Left lung (tissue), 10 donors: ENCODE results near the gene UBE2E2. TPM values are rescaled to one million over a fixed set of nuclear protein-coding genes. Genes with fewer than 3 reads are reported as not detected.

Source experiments
- ATAC-seq: fragments of 200-7000 bp; cut with Tn5 transposase; one replicate; pipeline ENCODE4 v1.9.1; 2020; ENCODE audit warnings: moderate library complexity
- DNase-seq, 4 donors: peaks; one replicate each; pipeline ENCODE4 v3.0.0-alpha.2; 2013 to 2020
- H3K27ac ChIP-seq, 2 donors: fragments of 200-600 bp; sonication (generic) in 1 of 2; one replicate each; pipeline versions ENCODE4 v1.5.0 to v1.8.0; 2020 to 2021
- H3K27me3 ChIP-seq, 2 donors: fragments of 200-600 bp; sonication (generic) in 1 of 2; one replicate each; pipeline versions ENCODE4 v1.5.0 to v1.8.0; 2020 to 2021
- H3K36me3 ChIP-seq, 2 donors: fragments of 200-600 bp; sonication (generic) in 1 of 2; one replicate each; pipeline versions ENCODE4 v1.5.0 to v1.8.0; 2020 to 2021
- H3K4me1 ChIP-seq, 2 donors: fragments of 200-600 bp; one replicate each; pipeline ENCODE4 v1.8.0; 2021
- H3K4me3 ChIP-seq, 2 donors: fragments of 200-600 bp; sonication (generic) in 1 of 2; one replicate each; pipeline versions ENCODE4 v1.5.0 to v1.8.0; 2020 to 2021; ENCODE audit warnings: mild to moderate bottlenecking in 1 of 2
- H3K9me3 ChIP-seq, 2 donors: fragments of 200-600 bp; sonication (generic) in 1 of 2; one replicate each; pipeline versions ENCODE4 v1.5.0 to v1.8.0; 2020 to 2021
- intact Hi-C, 2 donors: fragments of 100-400 bp; cut with DNase I; formaldehyde crosslinking; loops; one replicate each; pipeline versions ENCODE4 v1.11.2 to v1.14.2; 2022
- polyA plus RNA-seq, 6 donors: library from polyadenylated mRNA; unstranded; fragments of 120-200 nt; gene quantifications; one replicate each; pipeline ENCODE4 v1.2.1, GENCODE V29; 2013; ENCODE audit not compliant: insufficient read length in 6 of 6
- total RNA-seq, 2 donors: library from RNA; stranded (reverse); fragmentation: NEBNext Ultra II Directional; extraction: Animal tissue kit (Norgen Biotek cat#: 25700); gene quantifications; one replicate each; pipeline ENCODE4 v1.2.1, GENCODE V29; 2021
- TF ChIP-seq, protein P1 (sequence below), 2 donors: fragments of 200-600 bp; sonication (generic) in 1 of 2; IDR thresholded peaks; one replicate each; pipeline versions ENCODE4 v1.5.0 to v1.8.0; 2021; ENCODE audit warnings: antibody characterized with exemption in 2 of 2
- donor health status: DM: no; HTN: yes; CAD: no.
- donor health status: DM: no; HTN: no; CAD: no.

UBE2E2 gene
- total and polyA plus RNA-seq, 8 donors: 42.3 to 55.6 (median 47.5) TPM

DNA sequence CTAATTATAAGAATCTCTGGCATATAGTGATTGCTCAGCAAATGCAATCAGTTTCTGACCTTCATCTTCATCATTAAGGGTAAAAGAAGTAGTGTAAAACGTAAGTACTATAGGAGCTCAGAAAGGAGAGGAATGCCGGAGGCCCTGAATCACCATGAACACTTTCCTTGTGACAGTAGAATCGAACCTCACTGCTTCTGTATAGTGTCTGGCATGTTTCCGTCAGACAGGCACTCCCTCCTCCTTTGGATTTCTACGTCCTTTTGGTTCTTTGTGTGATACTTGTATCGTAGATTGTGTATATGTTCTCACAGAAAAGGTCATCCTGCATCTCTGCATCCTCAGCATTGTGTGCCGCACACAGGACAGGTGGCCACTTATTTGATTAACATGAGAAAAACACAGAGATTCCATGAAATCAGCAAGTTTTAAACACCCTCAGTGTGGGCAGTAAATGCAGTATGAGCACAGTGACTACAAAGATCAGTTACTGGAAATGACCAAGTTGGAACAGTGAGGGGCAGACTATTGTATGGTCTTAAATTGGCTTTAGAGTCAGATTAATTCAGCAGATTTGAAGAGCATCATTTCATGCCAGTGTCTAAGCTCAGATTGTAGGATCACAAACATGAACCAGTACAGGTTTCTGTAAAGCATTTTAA, 234.5 kb downstream of the UBE2E2 start:
- Histone ChIP-seq H3K4me3 (no peak overlapping the region), H3K27ac (no peak overlapping the region), H3K27me3 (no peaks in the 10 kb centered on the region), H3K36me3 (no peaks in the 10 kb centered on the region), H3K4me1 (no peaks in the 10 kb centered on the region), H3K9me3 (no peaks in the 10 kb centered on the region)
- intact Hi-C loops: no loop called here
- TF ChIP-seq, protein P1, sequence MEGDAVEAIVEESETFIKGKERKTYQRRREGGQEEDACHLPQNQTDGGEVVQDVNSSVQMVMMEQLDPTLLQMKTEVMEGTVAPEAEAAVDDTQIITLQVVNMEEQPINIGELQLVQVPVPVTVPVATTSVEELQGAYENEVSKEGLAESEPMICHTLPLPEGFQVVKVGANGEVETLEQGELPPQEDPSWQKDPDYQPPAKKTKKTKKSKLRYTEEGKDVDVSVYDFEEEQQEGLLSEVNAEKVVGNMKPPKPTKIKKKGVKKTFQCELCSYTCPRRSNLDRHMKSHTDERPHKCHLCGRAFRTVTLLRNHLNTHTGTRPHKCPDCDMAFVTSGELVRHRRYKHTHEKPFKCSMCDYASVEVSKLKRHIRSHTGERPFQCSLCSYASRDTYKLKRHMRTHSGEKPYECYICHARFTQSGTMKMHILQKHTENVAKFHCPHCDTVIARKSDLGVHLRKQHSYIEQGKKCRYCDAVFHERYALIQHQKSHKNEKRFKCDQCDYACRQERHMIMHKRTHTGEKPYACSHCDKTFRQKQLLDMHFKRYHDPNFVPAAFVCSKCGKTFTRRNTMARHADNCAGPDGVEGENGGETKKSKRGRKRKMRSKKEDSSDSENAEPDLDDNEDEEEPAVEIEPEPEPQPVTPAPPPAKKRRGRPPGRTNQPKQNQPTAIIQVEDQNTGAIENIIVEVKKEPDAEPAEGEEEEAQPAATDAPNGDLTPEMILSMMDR (IDR thresholded peaks at IDR 0.05): no peak
- no peak for DNase-seq
- ATAC-seq: no peak

DNA sequence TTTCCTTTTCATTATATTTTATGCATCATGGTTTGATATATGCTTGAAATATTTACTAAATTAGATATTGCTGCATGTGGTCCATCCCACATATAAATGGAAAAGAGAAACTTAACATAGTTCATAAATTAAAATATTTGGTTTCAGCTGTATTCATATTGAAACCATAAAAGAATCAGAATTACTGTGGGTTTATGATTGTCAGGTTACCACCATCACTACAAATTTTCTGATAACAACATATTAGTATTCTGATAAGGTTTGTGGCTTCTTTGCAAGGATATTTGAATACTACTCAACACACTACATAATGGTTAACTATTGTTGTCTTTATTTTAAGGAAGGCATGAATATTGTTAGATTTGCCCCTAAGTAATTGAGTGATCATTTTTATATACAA, 235.5 kb downstream of the UBE2E2 start:
- Histone ChIP-seq H3K27me3 (no peaks in the 10 kb centered on the region), H3K36me3 (no peaks in the 10 kb centered on the region), H3K4me1 (peaks cover 0 to 5% of the 10 kb centered on the region in 2 donors), H3K4me3 (no peak overlapping the region), H3K9me3 (no peaks in the 10 kb centered on the region), H3K27ac (no peak overlapping the region)
- no peak for ATAC-seq
- no peak for DNase-seq
- TF ChIP-seq, protein P1 (IDR thresholded peaks at IDR 0.05): no peak
- intact Hi-C loops: no loop called here

DNA sequence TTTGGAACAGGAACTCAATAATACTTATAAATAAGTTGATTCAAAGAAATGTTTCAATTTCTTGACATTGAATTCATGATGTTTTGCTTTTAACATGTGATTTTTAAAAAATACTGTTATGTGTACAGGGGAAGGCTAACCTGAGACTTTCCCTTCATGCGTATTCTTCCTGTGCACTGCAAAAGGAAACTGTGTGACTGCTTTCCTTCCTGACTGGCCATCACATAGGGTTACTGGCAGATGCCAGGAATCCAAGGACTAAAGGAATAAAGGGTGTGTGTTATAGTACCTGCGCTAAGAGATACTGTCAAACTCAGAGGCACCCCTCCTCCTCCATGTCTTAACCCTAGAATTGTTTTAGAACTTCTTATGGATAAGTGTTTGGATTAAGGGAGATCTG, 236.0 kb downstream of the UBE2E2 start:
- ATAC-seq (no peak), DNase-seq (no peak)
- no peaks in the 10 kb centered on the region for H3K9me3 ChIP-seq
- peaks cover 0 to 5% of the 10 kb centered on the region in 2 donors for H3K4me1 ChIP-seq
- no peaks in the 10 kb centered on the region for H3K27me3 ChIP-seq
- H3K4me3 ChIP-seq: no peak overlapping the region
- TF ChIP-seq, protein P1 (IDR thresholded peaks at IDR 0.05): no peak
- intact Hi-C loops: no loop called here
- H3K36me3 ChIP-seq: no peaks in the 10 kb centered on the region
- no peak overlapping the region for H3K27ac ChIP-seq

DNA sequence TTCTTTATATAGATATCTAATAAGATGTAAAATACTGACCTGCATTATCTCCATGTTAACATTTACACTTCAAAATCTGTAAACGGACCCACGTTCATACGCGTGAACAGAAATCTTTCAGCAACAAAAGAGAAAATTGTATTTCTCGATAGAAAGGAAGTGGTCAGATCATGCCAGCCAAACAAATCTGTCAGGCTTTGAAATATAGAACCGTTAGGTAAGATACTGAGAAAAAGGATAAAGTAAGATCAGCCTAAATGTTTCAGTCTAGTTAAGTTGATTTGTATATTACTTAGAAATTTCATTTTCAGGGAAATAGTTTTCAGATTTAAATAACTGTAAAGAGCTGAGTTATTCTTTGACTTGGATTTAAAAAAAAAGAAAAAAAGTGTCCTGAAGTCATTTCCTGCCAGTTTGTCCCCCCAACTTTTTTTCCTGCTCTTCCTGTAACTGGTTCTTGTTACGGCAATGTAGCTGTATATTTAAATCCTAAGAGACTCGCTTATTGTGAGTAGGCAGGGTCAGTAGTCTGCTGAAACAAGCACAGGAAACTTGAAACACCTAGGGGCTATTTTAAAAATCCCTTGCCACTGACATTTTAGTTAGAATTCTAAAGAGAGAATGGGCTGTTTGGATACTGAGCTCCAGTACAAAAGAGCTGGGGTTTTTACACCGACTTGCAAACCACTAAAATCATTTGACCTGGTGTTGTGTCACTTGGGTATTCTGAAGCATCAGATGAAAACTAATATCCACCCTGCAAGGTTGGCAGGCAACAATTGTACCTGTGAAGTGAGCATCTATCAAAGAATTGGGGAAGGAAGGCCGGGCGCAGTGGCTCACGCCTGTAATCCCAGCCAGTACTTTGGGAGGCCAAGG, 237.5 kb downstream of the UBE2E2 start:
- Histone ChIP-seq H3K9me3 (no peaks in the 10 kb centered on the region), H3K4me3 (no peak overlapping the region), H3K27me3 (no peaks in the 10 kb centered on the region), H3K36me3 (no peaks in the 10 kb centered on the region), H3K27ac (no peak overlapping the region), H3K4me1 (peaks cover 0 to 5% of the 10 kb centered on the region in 2 donors)
- intact Hi-C loops: no loop called here
- ATAC-seq: no peak
- DNase-seq: no peak
- TF ChIP-seq, protein P1 (IDR thresholded peaks at IDR 0.05): no peak
